ENCODE results near the gene AIDA.

Gene AIDA

GRCh38 chr1:222652676-222653075, 59.6 kb downstream of the AIDA start:
- DNase-seq (ENCODE audit: low read depth in 2 of 2, low spot score in 1 of 2), result no peak

GRCh38 chr1:222644636-222644980, 67.7 kb downstream of the AIDA start:
- DNase-seq (ENCODE audit: low read depth in 2 of 2, low spot score in 1 of 2), result no peak

- peak; percentile 90 to 95 for DNase-seq (ENCODE audit: low read depth in 2 of 2, low spot score in 1 of 2)
These were observed 68.2 kb downstream of the AIDA start for GRCh38 chr1:222643938-222644635.

GRCh38 chr1:222643606-222643937, 68.7 kb downstream of the AIDA start:
- no peak for DNase-seq (ENCODE audit: low read depth in 2 of 2, low spot score in 1 of 2)

- no peak for DNase-seq (ENCODE audit: low read depth in 2 of 2, low spot score in 1 of 2)
These were observed 69.8 kb downstream of the AIDA start for GRCh38 chr1:222642468-222642867.

- DNase-seq (ENCODE audit: low read depth in 2 of 2, low spot score in 1 of 2), result no peak
These were observed 70.9 kb downstream of the AIDA start for GRCh38 chr1:222641269-222641948.

- peak in 1 of 2 donors; percentile 63 for DNase-seq (ENCODE audit: low read depth in 2 of 2, low spot score in 1 of 2)
These were observed 77.9 kb downstream of the AIDA start for GRCh38 chr1:222634180-222635013.

- DNase-seq (ENCODE audit: low read depth in 2 of 2, low spot score in 1 of 2), result no peak
These were observed 79.5 kb downstream of the AIDA start for GRCh38 chr1:222632749-222633148.

GRCh38 chr1:222631611-222632208, 80.6 kb downstream of the AIDA start:
- no peak for DNase-seq (ENCODE audit: low read depth in 2 of 2, low spot score in 1 of 2)

GRCh38 chr1:222629921-222630535, 82.3 kb downstream of the AIDA start:
- DNase-seq (ENCODE audit: low read depth in 2 of 2, low spot score in 1 of 2), result no peak

- DNase-seq (ENCODE audit: low read depth in 2 of 2, low spot score in 1 of 2), result no peak
These were observed 85.1 kb downstream of the AIDA start for GRCh38 chr1:222627232-222627631.

- no peak for DNase-seq (ENCODE audit: low read depth in 2 of 2, low spot score in 1 of 2)
These were observed 88.1 kb downstream of the AIDA start for GRCh38 chr1:222624214-222624613.

GRCh38 chr1:222623458-222623857, 88.8 kb downstream of the AIDA start:
- no peak for DNase-seq (ENCODE audit: low read depth in 2 of 2, low spot score in 1 of 2)

- DNase-seq (ENCODE audit: low read depth in 2 of 2, low spot score in 1 of 2), result no peak
These were observed 89.5 kb downstream of the AIDA start for GRCh38 chr1:222622765-222623164.

- DNase-seq (ENCODE audit: low read depth in 2 of 2, low spot score in 1 of 2), result no peak
These were observed 91.7 kb downstream of the AIDA start for GRCh38 chr1:222620566-222620965.

- no peak for DNase-seq (ENCODE audit: low read depth in 2 of 2, low spot score in 1 of 2)
These were observed 93.3 kb downstream of the AIDA start for GRCh38 chr1:222618880-222619596.

Data from stimulated activated CD8-positive, alpha-beta memory T cell treated with anti-CD3 and anti-CD28 coated beads, Interleukin-4, amount 100 ng/mL, for 4 hours (primary cell).